Nephron (organoid): Measurements from ENCODE around the gene ZNF414.

Experiments
- H3K27ac Mint-ChIP-seq, 3 experiments: 2 replicates each; pipeline ENCODE4 v1.8.0; 2020; ENCODE audit warnings: mixed read lengths in 3 of 3, mild to moderate bottlenecking in 2 of 3, moderate library complexity in 1 of 3
- H3K27me3 Mint-ChIP-seq: 2 replicates; pipeline ENCODE4 v1.8.0; 2021; ENCODE audit warnings: low read depth, mild to moderate bottlenecking, moderate library complexity, mixed read lengths
- H3K36me3 Mint-ChIP-seq: 2 replicates; pipeline ENCODE4 v1.8.0; 2020; ENCODE audit warnings: low read depth, mixed read lengths
- H3K4me1 Mint-ChIP-seq: 2 replicates; pipeline ENCODE4 v1.8.0; 2020; ENCODE audit warnings: mixed read lengths
- H3K4me3 Mint-ChIP-seq, 3 experiments: 2 replicates each; pipeline ENCODE4 v1.8.0; 2020; ENCODE audit warnings: mild to moderate bottlenecking in 3 of 3, mixed read lengths in 3 of 3, moderate library complexity in 2 of 3
- H3K9me3 Mint-ChIP-seq: 2 replicates; pipeline ENCODE4 v1.8.0; 2020; ENCODE audit warnings: mixed read lengths
- CTCF ChIP-seq, 3 experiments: fragments of 200-600 bp; sonication (generic); IDR thresholded peaks; one replicate each; pipeline ENCODE4 v1.5.0; 2021; ENCODE audit warnings: antibody characterized with exemption in 3 of 3; ENCODE audit not compliant: unreplicated experiment in 3 of 3

The ZNF414 gene

GRCh38 chr19:8487137-8487851, 26.7 kb downstream of the ZNF414 start:
- no peak for TF ChIP-seq CTCF (IDR thresholded peaks at IDR 0.05; ENCODE audit: unreplicated experiment in 3 of 3)
- Mint-ChIP-seq H3K9me3 (no peaks in the 10 kb centered on the region), H3K27ac (no peak overlapping the region), H3K4me3 (no peak overlapping the region), H3K4me1 (no peaks in the 10 kb centered on the region), H3K36me3 (peaks cover 65% of the 10 kb centered on the region), H3K27me3 (no peaks in the 10 kb centered on the region)

GRCh38 chr19:8486661-8487136, 27.3 kb downstream of the ZNF414 start:
- Mint-ChIP-seq H3K36me3 (peaks cover 68% of the 10 kb centered on the region), H3K27ac (no peak overlapping the region), H3K4me1 (no peaks in the 10 kb centered on the region), H3K4me3 (no peak overlapping the region), H3K27me3 (no peaks in the 10 kb centered on the region), H3K9me3 (no peaks in the 10 kb centered on the region)
- no peak for TF ChIP-seq CTCF (IDR thresholded peaks at IDR 0.05; ENCODE audit: unreplicated experiment in 3 of 3)

GRCh38 chr19:8485561-8486371, 28.2 kb downstream of the ZNF414 start:
- Mint-ChIP-seq H3K27ac (no peak overlapping the region), H3K4me1 (no peaks in the 10 kb centered on the region), H3K27me3 (no peaks in the 10 kb centered on the region), H3K9me3 (no peaks in the 10 kb centered on the region), H3K36me3 (peaks cover 77% of the 10 kb centered on the region), H3K4me3 (no peak overlapping the region)
- no peak for TF ChIP-seq CTCF (IDR thresholded peaks at IDR 0.05; ENCODE audit: unreplicated experiment in 3 of 3)

- Mint-ChIP-seq H3K36me3 (peaks cover 76% of the 10 kb centered on the region), H3K27me3 (no peaks in the 10 kb centered on the region), H3K4me1 (no peaks in the 10 kb centered on the region), H3K27ac (no peak overlapping the region), H3K4me3 (no peak overlapping the region), H3K9me3 (no peaks in the 10 kb centered on the region)
- TF ChIP-seq CTCF (IDR thresholded peaks at IDR 0.05; ENCODE audit: unreplicated experiment in 3 of 3) = no peak
These were observed 29.6 kb downstream of the ZNF414 start for GRCh38 chr19:8484331-8484894.

GRCh38 chr19:8483165-8483564, 30.8 kb downstream of the ZNF414 start:
- Mint-ChIP-seq H3K36me3 (peaks cover 78% of the 10 kb centered on the region), H3K4me3 (no peak overlapping the region), H3K9me3 (no peaks in the 10 kb centered on the region), H3K27ac (peak overlapping the region in 1 of 3 experiments; percentile 3), H3K4me1 (no peaks in the 10 kb centered on the region), H3K27me3 (no peaks in the 10 kb centered on the region)
- TF ChIP-seq CTCF (IDR thresholded peaks at IDR 0.05; ENCODE audit: unreplicated experiment in 3 of 3) = no peak
